Esophagus muscularis mucosa (tissue), 4 donors: Measurements from ENCODE around the gene PSPH. TPM values are rescaled to one million over a fixed set of nuclear protein-coding genes. Genes with fewer than 3 reads are reported as not detected.

Experiments used
- DNase-seq: peaks from one replicate; pipeline ENCODE4 v3.0.0-alpha.2; 2017; ENCODE audit errors: extremely low spot score
- H3K27ac ChIP-seq, 4 donors: fragments of 200-600 bp; sonication (generic); replicated peaks in 1 of 4; 1 replicate in 3 of 4; 2 replicates in 1 of 4; pipeline ENCODE4 v1.5.1; 2016 to 2019; ENCODE audit warnings: mild to moderate bottlenecking in 1 of 4
- H3K27me3 ChIP-seq, 4 donors: fragments of 200-600 bp; sonication (generic); one replicate each; pipeline versions ENCODE4 v1.5.1 to v1.6.0; 2016 to 2019
- H3K36me3 ChIP-seq, 4 donors: fragments of 200-600 bp; sonication (generic); one replicate each; pipeline ENCODE4 v1.5.1; 2016 to 2019
- H3K4me1 ChIP-seq, 4 donors: fragments of 200-600 bp; sonication (generic); one replicate each; pipeline ENCODE4 v1.5.1; 2016 to 2019
- H3K4me3 ChIP-seq, 4 donors: fragments of 200-600 bp; sonication (generic); 1 replicate in 2 of 4; 2 replicates in 2 of 4; pipeline ENCODE4 v1.5.1; 2016 to 2019; ENCODE audit warnings: mild to moderate bottlenecking in 4 of 4, moderate library complexity in 1 of 4
- H3K9me3 ChIP-seq, 4 donors: fragments of 200-600 bp; sonication (generic); 1 replicate in 3 of 4; 2 replicates in 1 of 4; pipeline ENCODE4 v1.5.1; 2016 to 2019
- EP300 ChIP-seq: sonication (generic); formaldehyde crosslinking; IDR thresholded peaks from one replicate; pipeline ENCODE4 v1.6.1; 2017; ENCODE audit warnings: antibody characterized with exemption
- POLR2A ChIP-seq: fragments of 450-650 bp; IDR thresholded peaks from one replicate; pipeline ENCODE4 v1.6.1; 2017; ENCODE audit warnings: antibody characterized with exemption, moderate library complexity, mild to moderate bottlenecking, low read depth
- POLR2AphosphoS5 ChIP-seq, 2 donors: sonication (generic); formaldehyde crosslinking; IDR thresholded peaks; one replicate each; pipeline ENCODE4 v1.6.1; 2017; ENCODE audit warnings: antibody characterized with exemption in 2 of 2
- WGBS: methylation state at CpG from one replicate; pipeline ENCODE4 v1.1.5; 2018; 5-methylcytosine and 5-hydroxymethylcytosine counted together
- intact Hi-C: fragments of 100-400 bp; cut with DNase I; formaldehyde crosslinking; loops from one replicate; pipeline ENCODE4 v1.15.1; 2023
- total RNA-seq, 4 donors: library from RNA; depleted of rRNA; stranded (reverse); fragments of >200 nt; gene quantifications; one replicate each; pipeline versions ENCODE4 v1.1.0 to v1.2.1, GENCODE V29; 2016
- TF ChIP-seq, protein P1 (sequence below), 3 experiments: fragments of 200-600 bp in 2 of 3; fragments of 450-650 bp in 1 of 3; sonication (generic) in 2 of 3; IDR thresholded peaks; one replicate each; pipeline ENCODE4 v1.5.1; 2017 to 2019; ENCODE audit warnings: antibody characterized with exemption in 3 of 3, mild to moderate bottlenecking in 2 of 3, moderate library complexity in 1 of 3

Gene PSPH
- total RNA-seq, 4 donors from 2014 or later = 9.1 to 15.9 (median 13.1) TPM

DNA sequence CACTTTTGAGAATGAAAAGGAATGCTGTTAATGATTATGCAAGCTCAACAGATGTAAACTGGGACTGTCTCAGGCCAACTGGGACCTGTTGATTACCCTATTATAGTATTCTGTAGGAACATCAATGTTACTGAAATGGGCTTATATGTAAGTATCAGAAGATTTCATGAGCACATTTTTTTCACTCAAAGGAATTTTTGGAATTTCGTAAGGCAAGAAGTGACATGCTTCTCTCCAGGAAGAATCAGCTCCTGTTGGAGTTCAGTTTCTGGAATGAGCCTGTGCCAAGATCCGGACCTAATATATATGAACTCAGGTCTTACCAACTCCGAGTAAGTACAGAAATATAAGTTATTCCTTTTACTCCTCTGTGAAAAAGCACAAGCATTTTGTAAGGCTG lies 67.7 kb downstream of the PSPH start:
- no peak for TF ChIP-seq POLR2AphosphoS5 (IDR thresholded peaks at IDR 0.05)
- TF ChIP-seq POLR2A = no peak
- TF ChIP-seq EP300 = no peak
- TF ChIP-seq, protein P1, sequence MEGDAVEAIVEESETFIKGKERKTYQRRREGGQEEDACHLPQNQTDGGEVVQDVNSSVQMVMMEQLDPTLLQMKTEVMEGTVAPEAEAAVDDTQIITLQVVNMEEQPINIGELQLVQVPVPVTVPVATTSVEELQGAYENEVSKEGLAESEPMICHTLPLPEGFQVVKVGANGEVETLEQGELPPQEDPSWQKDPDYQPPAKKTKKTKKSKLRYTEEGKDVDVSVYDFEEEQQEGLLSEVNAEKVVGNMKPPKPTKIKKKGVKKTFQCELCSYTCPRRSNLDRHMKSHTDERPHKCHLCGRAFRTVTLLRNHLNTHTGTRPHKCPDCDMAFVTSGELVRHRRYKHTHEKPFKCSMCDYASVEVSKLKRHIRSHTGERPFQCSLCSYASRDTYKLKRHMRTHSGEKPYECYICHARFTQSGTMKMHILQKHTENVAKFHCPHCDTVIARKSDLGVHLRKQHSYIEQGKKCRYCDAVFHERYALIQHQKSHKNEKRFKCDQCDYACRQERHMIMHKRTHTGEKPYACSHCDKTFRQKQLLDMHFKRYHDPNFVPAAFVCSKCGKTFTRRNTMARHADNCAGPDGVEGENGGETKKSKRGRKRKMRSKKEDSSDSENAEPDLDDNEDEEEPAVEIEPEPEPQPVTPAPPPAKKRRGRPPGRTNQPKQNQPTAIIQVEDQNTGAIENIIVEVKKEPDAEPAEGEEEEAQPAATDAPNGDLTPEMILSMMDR (IDR thresholded peaks at IDR 0.05) = no peak

GRCh38 chr7:55980266-55980665 lies 71.0 kb downstream of the PSPH start:
- no peak for DNase-seq
- Histone ChIP-seq H3K9me3 (no peaks in the 10 kb centered on the region), H3K4me1 (peaks cover 13 to 31% (median 19%) of the 10 kb centered on the region in 4 donors), H3K4me3 (no peak overlapping the region), H3K27me3 (no peaks in the 10 kb centered on the region), H3K27ac (no peak overlapping the region), H3K36me3 (peaks cover 51 to 75% (median 73%) of the 10 kb centered on the region in 4 donors)
- TF ChIP-seq, protein P1 (IDR thresholded peaks at IDR 0.05) = no peak
- no peak for TF ChIP-seq POLR2AphosphoS5 (IDR thresholded peaks at IDR 0.05)
- TF ChIP-seq EP300 = no peak
- TF ChIP-seq POLR2A = no peak
- WGBS = 91% methylated on average over 3 of the region's 3 CpGs
- intact Hi-C loops = no loop called here

More for the DNA sequence above, 67.7 kb downstream of the PSPH start:
- H3K36me3 ChIP-seq = peaks cover 76 to 100% (median 95%) of the 10 kb centered on the region in 4 donors
- H3K27me3 ChIP-seq = no peaks in the 10 kb centered on the region
- H3K27ac ChIP-seq = no peak overlapping the region
- DNase-seq = no peak
- WGBS = 93% methylated on average over 3 of the region's 3 CpGs
- intact Hi-C loops = no loop called here
- peaks cover 0 to 2% (median under 1%) of the 10 kb centered on the region in 4 donors for H3K4me1 ChIP-seq
- no peaks in the 10 kb centered on the region for H3K9me3 ChIP-seq
- H3K4me3 ChIP-seq = no peak overlapping the region

- WGBS = 44% methylated on average over 4 of the region's 4 CpGs
- Histone ChIP-seq H3K9me3 (no peaks in the 10 kb centered on the region), H3K4me3 (no peak overlapping the region), H3K27ac (peak overlapping the region in 2 of 4 donors; percentile 9 to 39), H3K4me1 (peaks cover 17 to 37% (median 20%) of the 10 kb centered on the region in 4 donors), H3K36me3 (peaks cover 28 to 51% (median 48%) of the 10 kb centered on the region in 4 donors), H3K27me3 (no peaks in the 10 kb centered on the region)
- intact Hi-C loops = no loop called here
- TF ChIP-seq, protein P1 (IDR thresholded peaks at IDR 0.05) = no peak
- TF ChIP-seq EP300 (no peak), POLR2AphosphoS5 (IDR thresholded peaks at IDR 0.05) (no peak), POLR2A (no peak)
- DNase-seq = no peak
These were observed 73.4 kb downstream of the PSPH start for GRCh38 chr7:55977831-55978230.

DNA sequence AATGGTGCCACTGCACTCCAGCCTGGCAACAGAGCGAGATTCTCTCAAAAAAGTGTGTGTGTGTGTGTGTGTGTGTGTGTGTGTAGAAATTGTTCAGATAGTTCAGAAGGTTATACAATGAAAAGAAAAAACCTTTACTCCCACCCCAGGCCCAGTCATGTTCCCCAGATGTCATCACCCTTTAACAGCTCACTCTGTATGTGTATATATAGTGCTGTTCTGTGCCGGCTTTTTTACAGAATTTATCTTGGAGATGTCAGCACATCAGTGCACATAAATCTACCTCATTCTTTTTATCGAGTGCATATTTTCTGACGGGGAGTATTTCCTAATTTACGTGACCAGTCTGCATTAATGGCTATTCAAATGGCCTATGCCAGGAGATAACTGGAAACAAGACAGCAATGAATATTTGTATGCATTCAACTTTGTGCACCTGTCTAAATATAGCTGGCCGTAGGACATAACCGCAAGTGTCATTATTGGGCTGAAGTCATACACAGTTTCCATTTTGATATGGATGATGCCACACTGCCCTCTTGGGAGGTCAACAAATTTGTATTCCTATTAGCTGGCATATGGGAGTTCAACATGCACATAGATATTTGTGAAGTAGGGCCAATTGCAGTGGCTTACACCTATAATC lies 75.1 kb downstream of the PSPH start:
- TF ChIP-seq, protein P1 (IDR thresholded peaks at IDR 0.05) = no peak
- TF ChIP-seq POLR2A (no peak), POLR2AphosphoS5 (IDR thresholded peaks at IDR 0.05) (no peak), EP300 (no peak)
- H3K27me3 ChIP-seq = no peaks in the 10 kb centered on the region
- DNase-seq = no peak
- 70% methylated on average over 7 of the region's 7 CpGs for WGBS
- H3K4me1 ChIP-seq = peaks cover 17 to 43% (median 26%) of the 10 kb centered on the region in 4 donors
- no peak overlapping the region for H3K27ac ChIP-seq
- peaks cover 17 to 34% (median 31%) of the 10 kb centered on the region in 4 donors for H3K36me3 ChIP-seq
- no peaks in the 10 kb centered on the region for H3K9me3 ChIP-seq
- no peak overlapping the region for H3K4me3 ChIP-seq
- intact Hi-C loops = no loop called here
